Panc1 (cell line): ENCODE results near the gene ACTR6. TPM values are rescaled to one million over a fixed set of nuclear protein-coding genes. Genes with fewer than 3 reads are reported as not detected.
A peak's percentile ranks its signal among the peaks of the same experiment; 100 is the strongest.

Experiments used
- ATAC-seq: fragments of 200-7000 bp; cut with Tn5 transposase; 2 replicates; pipeline ENCODE4 v1.9.1; 2020; ENCODE audit warnings: mild to moderate bottlenecking, moderate library complexity
- BruUV-seq: library from RNA; stranded (reverse); fragments of 400-500 nt; replicated peaks from 2 replicates; lab custom pipeline; 2021; lab: Mats Ljungman, UMichigan
- CTCF ChIA-PET: fragments of 300-600 bp; sonication (Branson Sonifier 250); formaldehyde crosslinking; loops from one replicate; lab custom pipeline; 2022; ENCODE audit warnings: antibody characterized with exemption; lab: Charles Lee
- POLR2A ChIA-PET: fragments of 300-600 bp; sonication (Branson Sonifier 250); formaldehyde crosslinking; loops from one replicate; lab custom pipeline; 2022; ENCODE audit warnings: antibody characterized with exemption; lab: Charles Lee
- DNase-seq: peaks from one replicate; pipeline ENCODE4 v3.0.0-alpha.2; 2010; ENCODE audit warnings: low read depth, low spot score
- H3K27ac ChIP-seq: 2 replicates; pipeline ENCODE4 v1.5.1; 2011; ENCODE audit warnings: mild to moderate bottlenecking, low read length, inconsistent platforms
- H3K27me3 ChIP-seq: fragments of 200-500 bp; sonication (Bioruptor generic); 2 replicates; pipeline ENCODE4 v1.6.0; 2014; ENCODE audit warnings: low read length, inconsistent platforms; ENCODE audit not compliant: control insufficient read depth, insufficient read depth
- H3K36me3 ChIP-seq: fragments of 200-500 bp; sonication (Bioruptor generic); 2 replicates; pipeline ENCODE4 v1.5.1; 2014; ENCODE audit warnings: inconsistent platforms, mild to moderate bottlenecking, low read length, moderate library complexity; ENCODE audit not compliant: control insufficient read depth, insufficient read depth
- H3K4me1 ChIP-seq: 2 replicates; pipeline ENCODE4 v1.5.1; 2011; ENCODE audit warnings: inconsistent platforms, mild to moderate bottlenecking, low read length, moderate library complexity; ENCODE audit not compliant: control insufficient read depth, insufficient read depth
- H3K4me3 ChIP-seq, 2 experiments: 2 replicates each; pipeline ENCODE4 v1.5.1; 2011 to 2012; ENCODE audit warnings: low read depth in 2 of 2, low read length in 2 of 2, mild to moderate bottlenecking in 2 of 2, inconsistent platforms in 1 of 2, moderate library complexity in 1 of 2
- H3K9me3 ChIP-seq: fragments of 200-500 bp; sonication (Bioruptor generic); 2 replicates; pipeline ENCODE4 v1.5.1; 2014; ENCODE audit warnings: low read depth, mild to moderate bottlenecking, inconsistent platforms, low read length, moderate library complexity; ENCODE audit not compliant: control insufficient read depth, insufficient read depth
- CTCF ChIP-seq: fragments of 450-650 bp; IDR thresholded peaks from 2 replicates; pipeline ENCODE4 v1.5.1; 2017; ENCODE audit warnings: mild to moderate bottlenecking
- POLR2AphosphoS5 ChIP-seq: IDR thresholded peaks from 2 replicates; pipeline ENCODE4 v1.6.1; 2012; ENCODE audit warnings: mild to moderate bottlenecking, low read depth, low read length, moderate library complexity
- SIN3A ChIP-seq: IDR thresholded peaks from 2 replicates; pipeline ENCODE4 v1.6.1; 2012; ENCODE audit warnings: low read depth, mild to moderate bottlenecking, low read length, moderate library complexity, borderline replicate concordance; ENCODE audit not compliant: insufficient read depth
- TCF7L2 ChIP-seq: IDR thresholded peaks from 2 replicates; pipeline ENCODE4 v1.6.1; 2011; ENCODE audit warnings: mild to moderate bottlenecking, low read depth, low read length, inconsistent platforms
- in situ Hi-C: cut with HindIII; loops from 2 replicates; pipeline ENCODE4 v1.10.0; 2016; ENCODE audit warnings: low sequenced_read_pairs, low pct_unique_long_range_greater_than_20kb
- intact Hi-C: fragments of 100-400 bp; cut with micrococcal nuclease; formaldehyde crosslinking; loops from one replicate; pipeline ENCODE4 v1.10.0; 2022; ENCODE audit not compliant: unreplicated experiment
- total RNA-seq: library from RNA; stranded (reverse); gene quantifications from one replicate; pipeline ENCODE4 v1.2.1, GENCODE V29; 2021; ENCODE audit not compliant: unreplicated experiment
- TF ChIP-seq, protein P1 (sequence below), 2 experiments: IDR thresholded peaks; 2 replicates each; pipeline ENCODE4 v1.6.1; 2011 to 2012; ENCODE audit warnings: low read depth in 2 of 2, control low read depth in 1 of 2, low read length in 1 of 2, mild to moderate bottlenecking in 1 of 2, moderate library complexity in 1 of 2; ENCODE audit not compliant: insufficient read depth in 1 of 2

The ACTR6 gene
- total RNA-seq, 1 experiment from 2014 or later = 21.2 TPM

- no peaks in the 10 kb centered on the region for H3K36me3 ChIP-seq
- ChIA-PET CTCF (interaction anchor here (0.6 kb wide), 2 partner anchors 11 to 49 kb away, joined by 3 read pairs; no protein-coding TSS in a partner anchor), POLR2A (no interaction called here)
- no TSS peak for BruUV-seq
- no peak overlapping the region for H3K4me3 ChIP-seq
- H3K27me3 ChIP-seq = no peaks in the 10 kb centered on the region
- in situ Hi-C loops (no loop called here), intact Hi-C loops (no loop called here)
- TF ChIP-seq CTCF (no peak), TCF7L2 (no peak), POLR2AphosphoS5 (no peak), SIN3A (no peak)
- TF ChIP-seq, protein P1, sequence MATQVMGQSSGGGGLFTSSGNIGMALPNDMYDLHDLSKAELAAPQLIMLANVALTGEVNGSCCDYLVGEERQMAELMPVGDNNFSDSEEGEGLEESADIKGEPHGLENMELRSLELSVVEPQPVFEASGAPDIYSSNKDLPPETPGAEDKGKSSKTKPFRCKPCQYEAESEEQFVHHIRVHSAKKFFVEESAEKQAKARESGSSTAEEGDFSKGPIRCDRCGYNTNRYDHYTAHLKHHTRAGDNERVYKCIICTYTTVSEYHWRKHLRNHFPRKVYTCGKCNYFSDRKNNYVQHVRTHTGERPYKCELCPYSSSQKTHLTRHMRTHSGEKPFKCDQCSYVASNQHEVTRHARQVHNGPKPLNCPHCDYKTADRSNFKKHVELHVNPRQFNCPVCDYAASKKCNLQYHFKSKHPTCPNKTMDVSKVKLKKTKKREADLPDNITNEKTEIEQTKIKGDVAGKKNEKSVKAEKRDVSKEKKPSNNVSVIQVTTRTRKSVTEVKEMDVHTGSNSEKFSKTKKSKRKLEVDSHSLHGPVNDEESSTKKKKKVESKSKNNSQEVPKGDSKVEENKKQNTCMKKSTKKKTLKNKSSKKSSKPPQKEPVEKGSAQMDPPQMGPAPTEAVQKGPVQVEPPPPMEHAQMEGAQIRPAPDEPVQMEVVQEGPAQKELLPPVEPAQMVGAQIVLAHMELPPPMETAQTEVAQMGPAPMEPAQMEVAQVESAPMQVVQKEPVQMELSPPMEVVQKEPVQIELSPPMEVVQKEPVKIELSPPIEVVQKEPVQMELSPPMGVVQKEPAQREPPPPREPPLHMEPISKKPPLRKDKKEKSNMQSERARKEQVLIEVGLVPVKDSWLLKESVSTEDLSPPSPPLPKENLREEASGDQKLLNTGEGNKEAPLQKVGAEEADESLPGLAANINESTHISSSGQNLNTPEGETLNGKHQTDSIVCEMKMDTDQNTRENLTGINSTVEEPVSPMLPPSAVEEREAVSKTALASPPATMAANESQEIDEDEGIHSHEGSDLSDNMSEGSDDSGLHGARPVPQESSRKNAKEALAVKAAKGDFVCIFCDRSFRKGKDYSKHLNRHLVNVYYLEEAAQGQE (IDR thresholded peaks at IDR 0.05; ENCODE audit: insufficient read depth in 1 of 2, low read depth in 2 of 2, low read length in 1 of 2) = no peak
- no peak overlapping the region for H3K27ac ChIP-seq
- DNase-seq = no peak
- no peaks in the 10 kb centered on the region for H3K4me1 ChIP-seq
- no peaks in the 10 kb centered on the region for H3K9me3 ChIP-seq
- ATAC-seq = no peak
Observed at GRCh38 chr12:100153131-100153530, 47.5 kb upstream of the ACTR6 start.

GRCh38 chr12:100154474-100155247, 46.0 kb upstream of the ACTR6 start:
- in situ Hi-C loops = no loop called here
- CTCF ChIA-PET = interaction anchor here (0.6 to 1.1 kb wide), 4 partner anchors 10 to 80 kb away, joined by 3 to 4 read pairs (median 3); no protein-coding TSS in a partner anchor
- no TSS peak for BruUV-seq

More at GRCh38 chr12:100154474-100155247, 46.0 kb upstream of the ACTR6 start:
- H3K27ac ChIP-seq = no peak overlapping the region
- intact Hi-C loops = no loop called here
- no peaks in the 10 kb centered on the region for H3K27me3 ChIP-seq
- TF ChIP-seq, protein P1 (IDR thresholded peaks at IDR 0.05; ENCODE audit: insufficient read depth in 1 of 2, low read depth in 2 of 2, low read length in 1 of 2) = 0 out of 4 replicates have a peak, but pooled peaks of 1 of the 2 experiments have one; percentile 10
- TF ChIP-seq TCF7L2 (no peak), CTCF (peak; percentile 95)
- H3K36me3 ChIP-seq = no peaks in the 10 kb centered on the region
- H3K9me3 ChIP-seq = no peaks in the 10 kb centered on the region
- DNase-seq (no peak), ATAC-seq (peak; percentile 90)
- H3K4me1 ChIP-seq = no peaks in the 10 kb centered on the region
- H3K4me3 ChIP-seq = no peak overlapping the region
- POLR2A ChIA-PET = no interaction called here
